IPS-20b (cell line): Measurements from ENCODE around the gene MEX3D.
"Not testable (repeated sequence)": the region's sequence is repeated elsewhere in the genome, so short reads cannot be mapped to it uniquely, and the experiment has no call there.

Experiments
- H3K27ac ChIP-seq: one replicate; pipeline ENCODE4 v1.5.1; 2013; ENCODE audit warnings: low read length
- H3K27me3 ChIP-seq: 2 replicates; pipeline ENCODE4 v1.6.1; 2013; ENCODE audit warnings: mild to moderate bottlenecking, low read length, inconsistent platforms; ENCODE audit not compliant: insufficient read depth
- H3K36me3 ChIP-seq: 2 replicates; pipeline ENCODE4 v1.6.1; 2013; ENCODE audit warnings: low read depth, mild to moderate bottlenecking, inconsistent platforms, low read length, moderate library complexity; ENCODE audit not compliant: insufficient read depth
- H3K4me1 ChIP-seq: 2 replicates; pipeline ENCODE4 v1.6.1; 2013; ENCODE audit warnings: mild to moderate bottlenecking, control low read depth, inconsistent platforms, low read length, moderate library complexity; ENCODE audit not compliant: insufficient read depth
- H3K4me3 ChIP-seq: 2 replicates; pipeline ENCODE4 v1.5.1; 2013; ENCODE audit warnings: mild to moderate bottlenecking, low read length, inconsistent platforms
- H3K9ac ChIP-seq: 2 replicates; pipeline ENCODE4 v1.6.1; 2013; ENCODE audit warnings: low read depth, mild to moderate bottlenecking, inconsistent platforms, low read length, moderate library complexity
- H3K9me3 ChIP-seq: 2 replicates; pipeline ENCODE4 v1.6.1; 2013; ENCODE audit warnings: mild to moderate bottlenecking, low read depth, low read length, inconsistent platforms; ENCODE audit not compliant: insufficient read depth

MEX3D gene

GRCh38 chr19:1549332-1549945 is 18.7 kb downstream of the MEX3D start:
- H3K9me3 ChIP-seq: no peaks in the 10 kb centered on the region
- H3K4me3 ChIP-seq: no peak overlapping the region
- H3K36me3 ChIP-seq: 0 out of 2 replicates have a peak, but pooled peaks cover 4% of the 10 kb centered on the region

GRCh38 chr19:1540365-1540925 is 27.7 kb downstream of the MEX3D start:
- Histone ChIP-seq H3K27me3 (peaks cover 6% of the 10 kb centered on the region), H3K4me1 (no peaks in the 10 kb centered on the region), H3K9me3 (no peaks in the 10 kb centered on the region), H3K4me3 (no peak overlapping the region), H3K27ac (no peak overlapping the region), H3K36me3 (no peaks in the 10 kb centered on the region), H3K9ac (no peak overlapping the region)

More at GRCh38 chr19:1549332-1549945, 18.7 kb downstream of the MEX3D start:
- H3K27me3 ChIP-seq: peaks cover 7% of the 10 kb centered on the region
- H3K9ac ChIP-seq: no peak overlapping the region
- no peaks in the 10 kb centered on the region for H3K4me1 ChIP-seq
- no peak overlapping the region for H3K27ac ChIP-seq

GRCh38 chr19:1539749-1540148 is 28.4 kb downstream of the MEX3D start:
- H3K9ac ChIP-seq, H3K9me3 ChIP-seq, H3K4me3 ChIP-seq, H3K36me3 ChIP-seq, H3K27ac ChIP-seq, H3K27me3 ChIP-seq, H3K4me1 ChIP-seq: not testable (repeated sequence)

GRCh38 chr19:1538978-1539377 is 29.1 kb downstream of the MEX3D start:
- no peak overlapping the region for H3K27ac ChIP-seq
- peaks cover 5% of the 10 kb centered on the region; the same call in 1 of the 2 replicates for H3K27me3 ChIP-seq
- no peaks in the 10 kb centered on the region for H3K9me3 ChIP-seq
- H3K9ac ChIP-seq: no peak overlapping the region
- no peaks in the 10 kb centered on the region for H3K36me3 ChIP-seq
- H3K4me1 ChIP-seq: no peaks in the 10 kb centered on the region
- no peak overlapping the region for H3K4me3 ChIP-seq

GRCh38 chr19:1535699-1536098 is 32.4 kb downstream of the MEX3D start:
- not testable (repeated sequence) for H3K27me3 ChIP-seq, H3K36me3 ChIP-seq, H3K9ac ChIP-seq, H3K4me1 ChIP-seq, H3K27ac ChIP-seq, H3K4me3 ChIP-seq, H3K9me3 ChIP-seq

- H3K4me3 ChIP-seq: no peak overlapping the region
- H3K36me3 ChIP-seq: no peaks in the 10 kb centered on the region
- no peak overlapping the region for H3K27ac ChIP-seq
- no peaks in the 10 kb centered on the region for H3K9me3 ChIP-seq
- H3K4me1 ChIP-seq: no peaks in the 10 kb centered on the region
- H3K9ac ChIP-seq: no peak overlapping the region
- no peaks in the 10 kb centered on the region for H3K27me3 ChIP-seq
Observed at GRCh38 chr19:1534972-1535371, 33.2 kb downstream of the MEX3D start.

GRCh38 chr19:1533510-1534150 is 34.5 kb downstream of the MEX3D start:
- Histone ChIP-seq H3K4me1 (no peaks in the 10 kb centered on the region), H3K27me3 (no peaks in the 10 kb centered on the region), H3K4me3 (no peak overlapping the region), H3K36me3 (no peaks in the 10 kb centered on the region), H3K9me3 (no peaks in the 10 kb centered on the region), H3K9ac (no peak overlapping the region), H3K27ac (no peak overlapping the region)

GRCh38 chr19:1532003-1532402 is 36.1 kb downstream of the MEX3D start:
- Histone ChIP-seq H3K9ac (no peak overlapping the region), H3K36me3 (no peaks in the 10 kb centered on the region), H3K9me3 (no peaks in the 10 kb centered on the region), H3K4me1 (no peaks in the 10 kb centered on the region), H3K4me3 (no peak overlapping the region), H3K27me3 (no peaks in the 10 kb centered on the region), H3K27ac (no peak overlapping the region)

- no peak overlapping the region for H3K9ac ChIP-seq
- no peak overlapping the region for H3K27ac ChIP-seq
Observed at GRCh38 chr19:1531587-1531986, 36.5 kb downstream of the MEX3D start.

GRCh38 chr19:1530856-1531255 is 37.3 kb downstream of the MEX3D start:
- not testable (repeated sequence) for H3K9ac ChIP-seq, H3K9me3 ChIP-seq, H3K4me3 ChIP-seq, H3K4me1 ChIP-seq, H3K27ac ChIP-seq, H3K27me3 ChIP-seq, H3K36me3 ChIP-seq

More at GRCh38 chr19:1531587-1531986, 36.5 kb downstream of the MEX3D start:
- H3K4me1 ChIP-seq: no peaks in the 10 kb centered on the region
- H3K4me3 ChIP-seq: no peak overlapping the region
- no peaks in the 10 kb centered on the region for H3K36me3 ChIP-seq
- H3K9me3 ChIP-seq: no peaks in the 10 kb centered on the region
- no peaks in the 10 kb centered on the region for H3K27me3 ChIP-seq

- Histone ChIP-seq H3K27ac (no peak overlapping the region), H3K36me3 (no peaks in the 10 kb centered on the region), H3K4me3 (no peak overlapping the region), H3K27me3 (peaks cover 18% of the 10 kb centered on the region), H3K9me3 (no peaks in the 10 kb centered on the region), H3K9ac (no peak overlapping the region), H3K4me1 (no peaks in the 10 kb centered on the region)
Observed at GRCh38 chr19:1529430-1529816, 38.7 kb downstream of the MEX3D start.
